ENCODE measurements around the gene TUBGCP3. TPM values are rescaled to one million over a fixed set of nuclear protein-coding genes. Genes with fewer than 3 reads are reported as not detected.

TUBGCP3 gene
- total and polyA plus RNA-seq, 4 donors: 6.7 to 31.0 (median 17.3) TPM

DNA sequence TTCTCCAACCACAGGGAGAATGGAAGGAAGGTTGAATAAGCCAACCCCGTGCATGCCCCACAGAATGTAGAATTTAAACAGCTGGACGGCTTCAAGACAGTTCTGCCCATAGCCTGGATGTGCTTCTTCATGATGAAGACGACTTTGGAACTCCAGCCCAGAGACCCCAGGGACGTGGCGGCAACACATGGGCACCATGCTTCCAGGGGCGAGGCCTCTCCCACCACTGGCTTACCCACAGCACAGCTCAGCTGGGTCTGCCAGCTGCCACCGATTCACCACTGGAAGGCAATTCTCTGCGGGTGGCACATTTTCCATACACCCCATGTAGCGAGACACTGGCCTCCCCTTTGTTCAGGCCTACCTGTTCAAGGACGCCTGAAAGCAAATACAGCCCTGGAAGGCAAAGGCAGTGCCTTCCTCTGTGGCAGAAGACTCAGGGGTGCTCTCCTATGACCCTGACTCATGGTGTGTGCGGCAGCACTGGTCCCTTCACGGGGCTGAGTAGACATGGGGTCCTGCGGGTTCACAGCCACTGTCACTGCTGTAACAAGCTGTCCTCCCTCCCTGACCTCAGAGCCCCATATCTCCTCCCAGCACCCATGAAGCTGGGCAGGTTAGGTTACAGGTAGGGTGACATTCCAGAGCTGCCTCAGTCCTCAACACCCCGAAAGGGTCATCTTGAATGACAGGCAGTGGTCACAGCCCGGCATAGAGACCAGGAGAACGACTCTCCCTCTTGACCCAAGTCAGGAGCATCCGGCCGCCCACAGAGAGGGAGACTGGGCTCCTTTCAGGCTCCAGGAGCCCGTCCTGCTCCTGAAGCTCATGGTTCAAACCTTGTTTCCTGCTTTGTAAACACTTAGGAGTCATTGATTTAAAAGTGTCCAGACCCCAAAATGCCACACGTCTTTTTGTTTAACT, 139.1 kb downstream of the TUBGCP3 start:
- peak; percentile 23 for DNase-seq (ENCODE audit: low spot score)
- Histone ChIP-seq H3K36me3 (ENCODE audit: control insufficient read depth in 4 of 4, insufficient read depth in 3 of 4, low read depth in 1 of 4, low read length in 3 of 4) (peaks cover 0 to 3% (median 0%) of the 10 kb centered on the region in 4 donors), H3K9me3 (ENCODE audit: control insufficient read depth in 4 of 4, low read length in 3 of 4) (no peaks in the 10 kb centered on the region), H3K9ac (ENCODE audit: low read depth in 1 of 2, low read length in 2 of 2) (no peak overlapping the region), H3K27me3 (ENCODE audit: control insufficient read depth in 4 of 4, insufficient read depth in 4 of 4, low read length in 3 of 4) (no peaks in the 10 kb centered on the region), H3K4me1 (ENCODE audit: control insufficient read depth in 4 of 4, insufficient read depth in 4 of 4, low read length in 3 of 4) (peaks cover 0 to 9% (median 3%) of the 10 kb centered on the region in 4 donors), H3K4me3 (ENCODE audit: low read depth in 1 of 3, low read length in 3 of 3) (no peak overlapping the region), H3K27ac (ENCODE audit: low read depth in 1 of 2, low read length in 2 of 2) (no peak overlapping the region)
- WGBS: 85% methylated on average over 20 of the region's 20 CpGs
- TF ChIP-seq RAD21 (IDR thresholded peaks at IDR 0.05) (no peak), FOXA2 (IDR thresholded peaks at IDR 0.05) (no peak), RXRA (IDR thresholded peaks at IDR 0.05) (no peak), EGR1 (IDR thresholded peaks at IDR 0.05; ENCODE audit: low read depth in 2 of 2) (no peak), CTCF (IDR thresholded peaks at IDR 0.05; ENCODE audit: low read depth, low read length, missing input control) (no peak), HNF4G (IDR thresholded peaks at IDR 0.05) (no peak), JUND (IDR thresholded peaks at IDR 0.05) (no peak), NR2F2 (IDR thresholded peaks at IDR 0.05) (no peak), HNF4A (conservative IDR thresholded peaks at IDR 0.05) (no peak), YY1 (IDR thresholded peaks at IDR 0.05) (no peak), GABPA (IDR thresholded peaks at IDR 0.05 in 1 of 2, conservative IDR thresholded peaks at IDR 0.05 in 1 of 2) (no peak), SP1 (IDR thresholded peaks at IDR 0.05) (no peak), ATF3 (IDR thresholded peaks at IDR 0.05) (no peak), TAF1 (conservative IDR thresholded peaks at IDR 0.05) (no peak)
- TF ChIP-seq, protein P1, sequence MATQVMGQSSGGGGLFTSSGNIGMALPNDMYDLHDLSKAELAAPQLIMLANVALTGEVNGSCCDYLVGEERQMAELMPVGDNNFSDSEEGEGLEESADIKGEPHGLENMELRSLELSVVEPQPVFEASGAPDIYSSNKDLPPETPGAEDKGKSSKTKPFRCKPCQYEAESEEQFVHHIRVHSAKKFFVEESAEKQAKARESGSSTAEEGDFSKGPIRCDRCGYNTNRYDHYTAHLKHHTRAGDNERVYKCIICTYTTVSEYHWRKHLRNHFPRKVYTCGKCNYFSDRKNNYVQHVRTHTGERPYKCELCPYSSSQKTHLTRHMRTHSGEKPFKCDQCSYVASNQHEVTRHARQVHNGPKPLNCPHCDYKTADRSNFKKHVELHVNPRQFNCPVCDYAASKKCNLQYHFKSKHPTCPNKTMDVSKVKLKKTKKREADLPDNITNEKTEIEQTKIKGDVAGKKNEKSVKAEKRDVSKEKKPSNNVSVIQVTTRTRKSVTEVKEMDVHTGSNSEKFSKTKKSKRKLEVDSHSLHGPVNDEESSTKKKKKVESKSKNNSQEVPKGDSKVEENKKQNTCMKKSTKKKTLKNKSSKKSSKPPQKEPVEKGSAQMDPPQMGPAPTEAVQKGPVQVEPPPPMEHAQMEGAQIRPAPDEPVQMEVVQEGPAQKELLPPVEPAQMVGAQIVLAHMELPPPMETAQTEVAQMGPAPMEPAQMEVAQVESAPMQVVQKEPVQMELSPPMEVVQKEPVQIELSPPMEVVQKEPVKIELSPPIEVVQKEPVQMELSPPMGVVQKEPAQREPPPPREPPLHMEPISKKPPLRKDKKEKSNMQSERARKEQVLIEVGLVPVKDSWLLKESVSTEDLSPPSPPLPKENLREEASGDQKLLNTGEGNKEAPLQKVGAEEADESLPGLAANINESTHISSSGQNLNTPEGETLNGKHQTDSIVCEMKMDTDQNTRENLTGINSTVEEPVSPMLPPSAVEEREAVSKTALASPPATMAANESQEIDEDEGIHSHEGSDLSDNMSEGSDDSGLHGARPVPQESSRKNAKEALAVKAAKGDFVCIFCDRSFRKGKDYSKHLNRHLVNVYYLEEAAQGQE (IDR thresholded peaks at IDR 0.05): no peak
- TF ChIP-seq, protein P2, sequence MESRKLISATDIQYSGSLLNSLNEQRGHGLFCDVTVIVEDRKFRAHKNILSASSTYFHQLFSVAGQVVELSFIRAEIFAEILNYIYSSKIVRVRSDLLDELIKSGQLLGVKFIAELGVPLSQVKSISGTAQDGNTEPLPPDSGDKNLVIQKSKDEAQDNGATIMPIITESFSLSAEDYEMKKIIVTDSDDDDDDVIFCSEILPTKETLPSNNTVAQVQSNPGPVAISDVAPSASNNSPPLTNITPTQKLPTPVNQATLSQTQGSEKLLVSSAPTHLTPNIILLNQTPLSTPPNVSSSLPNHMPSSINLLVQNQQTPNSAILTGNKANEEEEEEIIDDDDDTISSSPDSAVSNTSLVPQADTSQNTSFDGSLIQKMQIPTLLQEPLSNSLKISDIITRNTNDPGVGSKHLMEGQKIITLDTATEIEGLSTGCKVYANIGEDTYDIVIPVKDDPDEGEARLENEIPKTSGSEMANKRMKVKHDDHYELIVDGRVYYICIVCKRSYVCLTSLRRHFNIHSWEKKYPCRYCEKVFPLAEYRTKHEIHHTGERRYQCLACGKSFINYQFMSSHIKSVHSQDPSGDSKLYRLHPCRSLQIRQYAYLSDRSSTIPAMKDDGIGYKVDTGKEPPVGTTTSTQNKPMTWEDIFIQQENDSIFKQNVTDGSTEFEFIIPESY (IDR thresholded peaks at IDR 0.05): no peak
